Ovary (tissue), 3 donors: ENCODE measurements around the gene SH3D21.

Source experiments
- EP300 ChIP-seq: sonication (generic); formaldehyde crosslinking; IDR thresholded peaks from one replicate; pipeline ENCODE4 v1.6.1; 2017; ENCODE audit warnings: antibody characterized with exemption
- TF ChIP-seq, protein P1 (sequence below), 3 donors: fragments of 450-650 bp in 2 of 3; fragments of 200-600 bp in 1 of 3; IDR thresholded peaks; one replicate each; pipeline versions ENCODE4 v1.5.1 to v1.8.0; 2016 to 2022; ENCODE audit warnings: antibody characterized with exemption in 3 of 3, mild to moderate bottlenecking in 1 of 3
- donor health status: DM: no; HTN: no; CAD: no.

DNA sequence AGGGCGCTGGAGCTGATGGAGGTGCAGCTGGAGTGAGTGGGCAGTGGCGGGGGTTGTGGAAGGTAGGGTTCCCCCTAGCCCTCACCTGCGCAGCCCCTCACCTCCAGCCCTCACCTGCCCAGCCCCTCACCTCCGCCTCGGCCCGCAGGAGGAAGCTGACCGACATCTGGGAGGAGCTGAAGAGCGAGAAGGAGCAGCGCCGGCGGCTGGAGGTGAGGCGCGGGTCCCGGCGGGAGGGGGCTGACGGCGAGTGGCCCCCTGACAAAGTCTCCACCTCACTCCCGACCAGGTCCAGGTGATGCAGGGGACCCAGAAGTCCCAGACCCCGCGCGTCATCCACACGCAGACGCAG is 14.6 kb downstream of the SH3D21 start:
- TF ChIP-seq EP300: no peak
- TF ChIP-seq, protein P1, sequence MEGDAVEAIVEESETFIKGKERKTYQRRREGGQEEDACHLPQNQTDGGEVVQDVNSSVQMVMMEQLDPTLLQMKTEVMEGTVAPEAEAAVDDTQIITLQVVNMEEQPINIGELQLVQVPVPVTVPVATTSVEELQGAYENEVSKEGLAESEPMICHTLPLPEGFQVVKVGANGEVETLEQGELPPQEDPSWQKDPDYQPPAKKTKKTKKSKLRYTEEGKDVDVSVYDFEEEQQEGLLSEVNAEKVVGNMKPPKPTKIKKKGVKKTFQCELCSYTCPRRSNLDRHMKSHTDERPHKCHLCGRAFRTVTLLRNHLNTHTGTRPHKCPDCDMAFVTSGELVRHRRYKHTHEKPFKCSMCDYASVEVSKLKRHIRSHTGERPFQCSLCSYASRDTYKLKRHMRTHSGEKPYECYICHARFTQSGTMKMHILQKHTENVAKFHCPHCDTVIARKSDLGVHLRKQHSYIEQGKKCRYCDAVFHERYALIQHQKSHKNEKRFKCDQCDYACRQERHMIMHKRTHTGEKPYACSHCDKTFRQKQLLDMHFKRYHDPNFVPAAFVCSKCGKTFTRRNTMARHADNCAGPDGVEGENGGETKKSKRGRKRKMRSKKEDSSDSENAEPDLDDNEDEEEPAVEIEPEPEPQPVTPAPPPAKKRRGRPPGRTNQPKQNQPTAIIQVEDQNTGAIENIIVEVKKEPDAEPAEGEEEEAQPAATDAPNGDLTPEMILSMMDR (IDR thresholded peaks at IDR 0.05): no peak
